ENCODE data around the gene UVRAG.

Gene UVRAG

DNA sequence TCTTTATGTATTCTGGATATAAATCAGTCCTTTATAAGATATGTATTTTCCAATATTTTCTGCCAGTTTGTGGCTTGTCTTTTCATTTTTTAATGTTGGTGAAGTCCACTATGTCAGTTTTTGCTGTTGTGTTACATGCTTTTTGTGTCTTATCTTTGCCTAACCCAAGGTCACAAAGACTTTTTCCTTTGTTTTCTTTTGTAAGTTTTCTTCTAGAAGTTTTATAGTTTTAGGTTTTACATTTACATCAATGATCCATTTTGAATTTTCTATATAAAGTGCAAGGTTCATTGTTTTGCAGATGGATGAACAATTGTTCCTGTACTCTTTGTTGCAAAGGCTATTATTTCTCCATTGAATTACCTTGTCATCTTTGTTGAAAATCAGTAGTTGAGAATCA, 69.3 kb downstream of the UVRAG start:
- TF ChIP-seq NFIC (IDR thresholded peaks at IDR 0.05) (no peak), EGR1 (IDR thresholded peaks at IDR 0.05) (no peak), FOXM1 (IDR thresholded peaks at IDR 0.05; ENCODE audit: borderline replicate concordance, low read depth) (no peak), TCF12 (IDR thresholded peaks at IDR 0.05; ENCODE audit: low read depth) (no peak), YY1 (IDR thresholded peaks at IDR 0.05; ENCODE audit: low read depth) (no peak), CREB1 (IDR thresholded peaks at IDR 0.05; ENCODE audit: low read depth) (no peak), CEBPB (IDR thresholded peaks at IDR 0.05) (no peak), EP300 (IDR thresholded peaks at IDR 0.05; ENCODE audit: borderline replicate concordance) (no peak), ZBTB7A (IDR thresholded peaks at IDR 0.05; ENCODE audit: low read depth) (no peak), RAD21 (IDR thresholded peaks at IDR 0.05; ENCODE audit: low read depth) (no peak), TAF1 (IDR thresholded peaks at IDR 0.05; ENCODE audit: low read depth) (no peak)
- TF ChIP-seq, protein P1, sequence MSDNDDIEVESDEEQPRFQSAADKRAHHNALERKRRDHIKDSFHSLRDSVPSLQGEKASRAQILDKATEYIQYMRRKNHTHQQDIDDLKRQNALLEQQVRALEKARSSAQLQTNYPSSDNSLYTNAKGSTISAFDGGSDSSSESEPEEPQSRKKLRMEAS (IDR thresholded peaks at IDR 0.05) = no peak
- TF ChIP-seq, protein P2, sequence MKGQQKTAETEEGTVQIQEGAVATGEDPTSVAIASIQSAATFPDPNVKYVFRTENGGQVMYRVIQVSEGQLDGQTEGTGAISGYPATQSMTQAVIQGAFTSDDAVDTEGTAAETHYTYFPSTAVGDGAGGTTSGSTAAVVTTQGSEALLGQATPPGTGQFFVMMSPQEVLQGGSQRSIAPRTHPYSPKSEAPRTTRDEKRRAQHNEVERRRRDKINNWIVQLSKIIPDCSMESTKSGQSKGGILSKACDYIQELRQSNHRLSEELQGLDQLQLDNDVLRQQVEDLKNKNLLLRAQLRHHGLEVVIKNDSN (IDR thresholded peaks at IDR 0.05) = no peak
- TF ChIP-seq, protein P3, sequence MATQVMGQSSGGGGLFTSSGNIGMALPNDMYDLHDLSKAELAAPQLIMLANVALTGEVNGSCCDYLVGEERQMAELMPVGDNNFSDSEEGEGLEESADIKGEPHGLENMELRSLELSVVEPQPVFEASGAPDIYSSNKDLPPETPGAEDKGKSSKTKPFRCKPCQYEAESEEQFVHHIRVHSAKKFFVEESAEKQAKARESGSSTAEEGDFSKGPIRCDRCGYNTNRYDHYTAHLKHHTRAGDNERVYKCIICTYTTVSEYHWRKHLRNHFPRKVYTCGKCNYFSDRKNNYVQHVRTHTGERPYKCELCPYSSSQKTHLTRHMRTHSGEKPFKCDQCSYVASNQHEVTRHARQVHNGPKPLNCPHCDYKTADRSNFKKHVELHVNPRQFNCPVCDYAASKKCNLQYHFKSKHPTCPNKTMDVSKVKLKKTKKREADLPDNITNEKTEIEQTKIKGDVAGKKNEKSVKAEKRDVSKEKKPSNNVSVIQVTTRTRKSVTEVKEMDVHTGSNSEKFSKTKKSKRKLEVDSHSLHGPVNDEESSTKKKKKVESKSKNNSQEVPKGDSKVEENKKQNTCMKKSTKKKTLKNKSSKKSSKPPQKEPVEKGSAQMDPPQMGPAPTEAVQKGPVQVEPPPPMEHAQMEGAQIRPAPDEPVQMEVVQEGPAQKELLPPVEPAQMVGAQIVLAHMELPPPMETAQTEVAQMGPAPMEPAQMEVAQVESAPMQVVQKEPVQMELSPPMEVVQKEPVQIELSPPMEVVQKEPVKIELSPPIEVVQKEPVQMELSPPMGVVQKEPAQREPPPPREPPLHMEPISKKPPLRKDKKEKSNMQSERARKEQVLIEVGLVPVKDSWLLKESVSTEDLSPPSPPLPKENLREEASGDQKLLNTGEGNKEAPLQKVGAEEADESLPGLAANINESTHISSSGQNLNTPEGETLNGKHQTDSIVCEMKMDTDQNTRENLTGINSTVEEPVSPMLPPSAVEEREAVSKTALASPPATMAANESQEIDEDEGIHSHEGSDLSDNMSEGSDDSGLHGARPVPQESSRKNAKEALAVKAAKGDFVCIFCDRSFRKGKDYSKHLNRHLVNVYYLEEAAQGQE (IDR thresholded peaks at IDR 0.05; ENCODE audit: low read depth) = no peak

DNA sequence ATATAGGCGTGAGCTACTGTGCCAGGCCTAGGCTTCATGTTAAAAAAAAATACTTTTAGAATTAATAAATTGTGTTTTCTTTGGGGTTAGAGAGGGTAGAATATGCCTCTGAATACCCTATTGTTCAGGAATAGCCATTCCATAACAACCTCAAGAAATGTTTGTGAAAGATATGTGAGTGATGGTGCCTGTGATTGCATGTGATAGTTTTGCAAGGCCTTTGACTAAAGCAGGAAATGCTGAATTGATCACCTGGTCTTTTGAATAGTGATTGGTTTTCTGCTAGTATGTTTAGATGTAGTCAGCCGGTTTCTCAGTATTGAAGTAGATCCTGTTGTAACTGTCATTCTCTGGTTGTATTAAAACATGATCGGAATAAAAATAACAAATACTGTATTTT, 73.4 kb downstream of the UVRAG start:
- no peak for TF ChIP-seq TCF12 (IDR thresholded peaks at IDR 0.05; ENCODE audit: low read depth)
- TF ChIP-seq, protein P3 (IDR thresholded peaks at IDR 0.05; ENCODE audit: low read depth) = no peak
- no peak for TF ChIP-seq EGR1 (IDR thresholded peaks at IDR 0.05)
- no peak for TF ChIP-seq TEAD4 (IDR thresholded peaks at IDR 0.05)
- no peak for TF ChIP-seq NFIC (IDR thresholded peaks at IDR 0.05)
- TF ChIP-seq, protein P1 (IDR thresholded peaks at IDR 0.05) = no peak
- TF ChIP-seq, protein P2 (IDR thresholded peaks at IDR 0.05) = no peak
- no peak for TF ChIP-seq CREB1 (IDR thresholded peaks at IDR 0.05; ENCODE audit: low read depth)
- TF ChIP-seq ZBTB7A (IDR thresholded peaks at IDR 0.05; ENCODE audit: low read depth) = no peak
- no peak for TF ChIP-seq CEBPB (IDR thresholded peaks at IDR 0.05)
- TF ChIP-seq YY1 (IDR thresholded peaks at IDR 0.05; ENCODE audit: low read depth) = no peak

DNA sequence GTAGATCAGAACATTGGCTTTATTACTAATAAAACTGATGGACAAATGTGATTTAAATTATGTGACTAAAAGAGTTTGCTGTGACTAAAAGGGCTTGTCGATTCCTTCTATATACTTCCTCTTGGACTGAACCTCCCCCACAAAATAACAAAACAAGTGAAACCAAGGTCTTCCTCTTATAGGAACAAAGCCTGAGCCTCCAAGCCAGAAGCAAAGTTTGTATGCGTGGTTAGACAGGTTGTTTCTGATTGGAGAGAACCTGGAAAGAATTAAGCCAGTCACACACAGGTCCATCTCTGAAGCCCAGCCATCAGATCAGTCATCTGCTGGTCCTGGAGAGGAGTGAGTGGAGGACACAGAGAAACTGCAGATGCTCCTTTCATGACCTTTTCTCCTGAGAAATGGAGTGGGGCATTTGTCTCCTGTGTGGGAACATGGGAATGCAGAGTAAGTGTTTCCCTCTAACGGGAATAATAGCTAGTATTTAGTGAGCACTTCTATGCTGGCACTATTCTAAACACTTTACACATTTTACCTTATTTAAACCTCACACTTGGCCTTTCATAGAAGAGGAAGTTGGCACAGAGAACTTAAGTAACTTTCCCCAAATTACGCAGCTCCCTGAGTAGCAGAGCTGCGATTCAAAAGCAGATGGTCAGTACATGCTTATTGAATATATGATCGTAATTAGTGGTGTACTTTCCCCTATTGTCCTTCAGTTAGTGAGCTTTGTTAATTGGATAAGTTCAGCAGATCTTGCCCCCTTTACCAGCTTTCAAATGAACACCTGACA, 77.1 kb downstream of the UVRAG start:
- TF ChIP-seq EP300 (IDR thresholded peaks at IDR 0.05; ENCODE audit: borderline replicate concordance) = no peak
- no peak for TF ChIP-seq FOXM1 (IDR thresholded peaks at IDR 0.05; ENCODE audit: borderline replicate concordance, low read depth)
- TF ChIP-seq TAF1 (IDR thresholded peaks at IDR 0.05; ENCODE audit: low read depth) = no peak
- no peak for TF ChIP-seq RAD21 (IDR thresholded peaks at IDR 0.05; ENCODE audit: low read depth)
- TF ChIP-seq, protein P2 (IDR thresholded peaks at IDR 0.05) = no peak
- no peak for TF ChIP-seq CREB1 (IDR thresholded peaks at IDR 0.05; ENCODE audit: low read depth)
- TF ChIP-seq TCF12 (IDR thresholded peaks at IDR 0.05; ENCODE audit: low read depth) = no peak
- no peak for TF ChIP-seq TEAD4 (IDR thresholded peaks at IDR 0.05)
- TF ChIP-seq, protein P3 (IDR thresholded peaks at IDR 0.05; ENCODE audit: low read depth) = no peak
- TF ChIP-seq, protein P1 (IDR thresholded peaks at IDR 0.05) = no peak
- TF ChIP-seq YY1 (IDR thresholded peaks at IDR 0.05; ENCODE audit: low read depth) = no peak
- no peak for TF ChIP-seq ZBTB7A (IDR thresholded peaks at IDR 0.05; ENCODE audit: low read depth)
- TF ChIP-seq NFIC (IDR thresholded peaks at IDR 0.05) = no peak
- no peak for TF ChIP-seq EGR1 (IDR thresholded peaks at IDR 0.05)
- no peak for TF ChIP-seq CEBPB (IDR thresholded peaks at IDR 0.05)

Data from Ishikawa (cell line).